ENCODE measurements around the gene NAB2.
"Not testable (repeated sequence)": the region's sequence is repeated elsewhere in the genome, so short reads cannot be mapped to it uniquely, and the experiment has no call there.

NAB2 gene

GRCh38 chr12:57053901-57054300 lies 35.0 kb upstream of the NAB2 start:
- H3K4me1 Mint-ChIP-seq (ENCODE audit: low read depth); H3K4me3 Mint-ChIP-seq; H3K27me3 Mint-ChIP-seq (ENCODE audit: low read depth); H3K9me3 Mint-ChIP-seq; H3K27ac Mint-ChIP-seq: not testable (repeated sequence)
- H3K36me3 Mint-ChIP-seq (ENCODE audit: low read depth) = peaks cover 23% of the 10 kb centered on the region

GRCh38 chr12:57055824-57056223 lies 33.1 kb upstream of the NAB2 start:
- no peak overlapping the region for H3K27ac Mint-ChIP-seq
- no peak overlapping the region for H3K4me3 Mint-ChIP-seq
- H3K4me1 Mint-ChIP-seq (ENCODE audit: low read depth) = peaks cover 3% of the 10 kb centered on the region
- H3K27me3 Mint-ChIP-seq (ENCODE audit: low read depth) = no peaks in the 10 kb centered on the region
- H3K36me3 Mint-ChIP-seq (ENCODE audit: low read depth) = peaks cover 41% of the 10 kb centered on the region
- H3K9me3 Mint-ChIP-seq = no peaks in the 10 kb centered on the region

- Mint-ChIP-seq H3K36me3 (ENCODE audit: low read depth) (peaks cover 42% of the 10 kb centered on the region), H3K27me3 (ENCODE audit: low read depth) (no peaks in the 10 kb centered on the region), H3K4me3 (no peak overlapping the region), H3K4me1 (ENCODE audit: low read depth) (peaks cover 4% of the 10 kb centered on the region), H3K27ac (no peak overlapping the region), H3K9me3 (no peaks in the 10 kb centered on the region)
These were observed 31.7 kb upstream of the NAB2 start for GRCh38 chr12:57057067-57057751.

GRCh38 chr12:57058454-57058853 lies 30.5 kb upstream of the NAB2 start:
- Mint-ChIP-seq H3K27ac (no peak overlapping the region), H3K9me3 (no peaks in the 10 kb centered on the region), H3K36me3 (ENCODE audit: low read depth) (peaks cover 42% of the 10 kb centered on the region)

GRCh38 chr12:57063991-57064685 lies 24.8 kb upstream of the NAB2 start:
- Mint-ChIP-seq H3K27me3 (ENCODE audit: low read depth) (no peaks in the 10 kb centered on the region), H3K9me3 (peaks cover 12% of the 10 kb centered on the region), H3K4me1 (ENCODE audit: low read depth) (peaks cover 27% of the 10 kb centered on the region), H3K4me3 (peak overlapping the region; percentile 83), H3K27ac (peak overlapping the region; percentile 98), H3K36me3 (ENCODE audit: low read depth) (peaks cover 37% of the 10 kb centered on the region)

More at GRCh38 chr12:57058454-57058853, 30.5 kb upstream of the NAB2 start:
- no peaks in the 10 kb centered on the region for H3K27me3 Mint-ChIP-seq (ENCODE audit: low read depth)
- H3K4me1 Mint-ChIP-seq (ENCODE audit: low read depth) = peaks cover 7% of the 10 kb centered on the region
- H3K4me3 Mint-ChIP-seq = no peak overlapping the region

- H3K9me3 Mint-ChIP-seq = peaks cover 12% of the 10 kb centered on the region
- peaks cover 40% of the 10 kb centered on the region for H3K4me1 Mint-ChIP-seq (ENCODE audit: low read depth)
- H3K4me3 Mint-ChIP-seq = peak overlapping the region; percentile 14
- H3K27me3 Mint-ChIP-seq (ENCODE audit: low read depth) = no peaks in the 10 kb centered on the region
- peak overlapping the region; percentile 89 for H3K27ac Mint-ChIP-seq
- peaks cover 37% of the 10 kb centered on the region for H3K36me3 Mint-ChIP-seq (ENCODE audit: low read depth)
These were observed 22.7 kb upstream of the NAB2 start for GRCh38 chr12:57066245-57066644.

GRCh38 chr12:57069523-57069922 lies 19.4 kb upstream of the NAB2 start:
- H3K36me3 Mint-ChIP-seq (ENCODE audit: low read depth) = peaks cover 39% of the 10 kb centered on the region
- peak overlapping the region; percentile 30 for H3K4me3 Mint-ChIP-seq
- H3K9me3 Mint-ChIP-seq = peaks cover 12% of the 10 kb centered on the region
- peak overlapping the region; percentile 70 for H3K27ac Mint-ChIP-seq
- H3K27me3 Mint-ChIP-seq (ENCODE audit: low read depth) = no peaks in the 10 kb centered on the region
- peaks cover 31% of the 10 kb centered on the region for H3K4me1 Mint-ChIP-seq (ENCODE audit: low read depth)

GRCh38 chr12:57072661-57073060 lies 16.3 kb upstream of the NAB2 start:
- Mint-ChIP-seq H3K27ac (peak overlapping the region; percentile 31), H3K36me3 (ENCODE audit: low read depth) (peaks cover 33% of the 10 kb centered on the region), H3K27me3 (ENCODE audit: low read depth) (no peaks in the 10 kb centered on the region), H3K4me1 (ENCODE audit: low read depth) (peaks cover 29% of the 10 kb centered on the region), H3K4me3 (no peak overlapping the region), H3K9me3 (peaks cover 4% of the 10 kb centered on the region)

GRCh38 chr12:57073566-57074450 lies 15.1 kb upstream of the NAB2 start:
- not testable (repeated sequence) for H3K27ac Mint-ChIP-seq; H3K9me3 Mint-ChIP-seq; H3K27me3 Mint-ChIP-seq (ENCODE audit: low read depth); H3K4me3 Mint-ChIP-seq
- Mint-ChIP-seq H3K36me3 (ENCODE audit: low read depth) (peaks cover 28% of the 10 kb centered on the region), H3K4me1 (ENCODE audit: low read depth) (peaks cover 27% of the 10 kb centered on the region)

GRCh38 chr12:57078519-57079404 lies 10.2 kb upstream of the NAB2 start, which contains the start of gene NEMP1:
Gene NEMP1 (minus strand): TSS chr12:57078791. CDS start chr12:57078745, 46 bp downstream.
- H3K4me1 Mint-ChIP-seq (ENCODE audit: low read depth) = peaks cover 22% of the 10 kb centered on the region
- no peaks in the 10 kb centered on the region for H3K9me3 Mint-ChIP-seq
- peak within 1 kb of the TSS; percentile 96 for H3K27ac Mint-ChIP-seq
- H3K36me3 Mint-ChIP-seq (ENCODE audit: low read depth) = peaks cover 4% of the 10 kb centered on the region
- H3K4me3 Mint-ChIP-seq = peak within 1 kb of the TSS; percentile 89
- no peaks in the 10 kb centered on the region for H3K27me3 Mint-ChIP-seq (ENCODE audit: low read depth)

- H3K27me3 Mint-ChIP-seq (ENCODE audit: low read depth) = no peaks in the 10 kb centered on the region
These were observed 9.1 kb upstream of the NAB2 start for GRCh38 chr12:57079821-57080220.

GRCh38 chr12:57080855-57081254 lies 8.1 kb upstream of the NAB2 start:
- H3K4me3 Mint-ChIP-seq = no peak overlapping the region
- H3K36me3 Mint-ChIP-seq (ENCODE audit: low read depth) = peaks cover 4% of the 10 kb centered on the region
- H3K9me3 Mint-ChIP-seq = no peaks in the 10 kb centered on the region
- H3K4me1 Mint-ChIP-seq (ENCODE audit: low read depth) = peaks cover 30% of the 10 kb centered on the region
- H3K27ac Mint-ChIP-seq = no peak overlapping the region
- H3K27me3 Mint-ChIP-seq (ENCODE audit: low read depth) = no peaks in the 10 kb centered on the region

More at GRCh38 chr12:57079821-57080220, 9.1 kb upstream of the NAB2 start:
- H3K4me1 Mint-ChIP-seq (ENCODE audit: low read depth) = peaks cover 22% of the 10 kb centered on the region
- peak overlapping the region; percentile 52 for H3K27ac Mint-ChIP-seq
- H3K36me3 Mint-ChIP-seq (ENCODE audit: low read depth) = peaks cover 4% of the 10 kb centered on the region
- H3K9me3 Mint-ChIP-seq = no peaks in the 10 kb centered on the region
- peak overlapping the region; percentile 50 for H3K4me3 Mint-ChIP-seq

GRCh38 chr12:57085999-57086492 lies 2.9 kb upstream of the NAB2 start:
- Mint-ChIP-seq H3K4me1 (ENCODE audit: low read depth) (peaks cover 42% of the 10 kb centered on the region), H3K9me3 (no peaks in the 10 kb centered on the region), H3K27ac (peak overlapping the region; percentile 92), H3K4me3 (peak overlapping the region; percentile 85), H3K27me3 (ENCODE audit: low read depth) (no peaks in the 10 kb centered on the region), H3K36me3 (ENCODE audit: low read depth) (peaks cover 3% of the 10 kb centered on the region)
